ENCODE data around the gene RCVRN.

- TF ChIP-seq, protein P1, sequence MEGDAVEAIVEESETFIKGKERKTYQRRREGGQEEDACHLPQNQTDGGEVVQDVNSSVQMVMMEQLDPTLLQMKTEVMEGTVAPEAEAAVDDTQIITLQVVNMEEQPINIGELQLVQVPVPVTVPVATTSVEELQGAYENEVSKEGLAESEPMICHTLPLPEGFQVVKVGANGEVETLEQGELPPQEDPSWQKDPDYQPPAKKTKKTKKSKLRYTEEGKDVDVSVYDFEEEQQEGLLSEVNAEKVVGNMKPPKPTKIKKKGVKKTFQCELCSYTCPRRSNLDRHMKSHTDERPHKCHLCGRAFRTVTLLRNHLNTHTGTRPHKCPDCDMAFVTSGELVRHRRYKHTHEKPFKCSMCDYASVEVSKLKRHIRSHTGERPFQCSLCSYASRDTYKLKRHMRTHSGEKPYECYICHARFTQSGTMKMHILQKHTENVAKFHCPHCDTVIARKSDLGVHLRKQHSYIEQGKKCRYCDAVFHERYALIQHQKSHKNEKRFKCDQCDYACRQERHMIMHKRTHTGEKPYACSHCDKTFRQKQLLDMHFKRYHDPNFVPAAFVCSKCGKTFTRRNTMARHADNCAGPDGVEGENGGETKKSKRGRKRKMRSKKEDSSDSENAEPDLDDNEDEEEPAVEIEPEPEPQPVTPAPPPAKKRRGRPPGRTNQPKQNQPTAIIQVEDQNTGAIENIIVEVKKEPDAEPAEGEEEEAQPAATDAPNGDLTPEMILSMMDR (IDR thresholded peaks at IDR 0.05; ENCODE audit: borderline replicate concordance, extremely low read depth, low read length, poor library complexity, severe bottlenecking) = no peak
- TF ChIP-seq EZH2 (IDR thresholded peaks at IDR 0.05; ENCODE audit: borderline replicate concordance, low read depth, low read length, severe bottlenecking) = no peak
These were observed 594 bp downstream of the RCVRN start for GRCh38 chr17:9904277-9905077.
